GM12873 (cell line): ENCODE measurements around the gene SOX12.

Experiments used
- TF ChIP-seq, protein P1 (sequence below): IDR thresholded peaks from 2 replicates; pipeline ENCODE4 v1.5.1; 2012; ENCODE audit warnings: low read depth, mild to moderate bottlenecking, moderate library complexity, low read length, control low read depth; ENCODE audit not compliant: insufficient read depth; ENCODE audit errors: missing control alignments

The SOX12 gene

DNA sequence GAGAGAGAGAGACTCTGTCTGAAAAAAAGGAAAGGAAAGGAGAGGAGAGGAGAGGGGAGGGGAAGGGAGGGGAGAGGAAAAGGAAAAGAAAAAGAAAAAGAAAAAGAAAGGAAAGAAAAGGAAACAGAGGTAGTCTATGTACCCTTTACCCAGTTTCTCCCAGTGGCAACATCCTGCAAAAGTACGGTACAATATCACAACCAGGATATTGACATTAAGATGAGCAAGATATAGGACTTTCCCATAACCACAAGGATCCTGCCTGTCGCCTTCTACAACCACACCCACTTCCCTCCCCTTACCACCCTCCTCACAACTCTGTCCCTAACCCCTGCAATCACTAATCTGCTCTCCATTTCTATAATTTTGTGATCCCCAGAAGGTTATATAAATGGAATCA, 38.8 kb upstream of the SOX12 start:
- TF ChIP-seq, protein P1, sequence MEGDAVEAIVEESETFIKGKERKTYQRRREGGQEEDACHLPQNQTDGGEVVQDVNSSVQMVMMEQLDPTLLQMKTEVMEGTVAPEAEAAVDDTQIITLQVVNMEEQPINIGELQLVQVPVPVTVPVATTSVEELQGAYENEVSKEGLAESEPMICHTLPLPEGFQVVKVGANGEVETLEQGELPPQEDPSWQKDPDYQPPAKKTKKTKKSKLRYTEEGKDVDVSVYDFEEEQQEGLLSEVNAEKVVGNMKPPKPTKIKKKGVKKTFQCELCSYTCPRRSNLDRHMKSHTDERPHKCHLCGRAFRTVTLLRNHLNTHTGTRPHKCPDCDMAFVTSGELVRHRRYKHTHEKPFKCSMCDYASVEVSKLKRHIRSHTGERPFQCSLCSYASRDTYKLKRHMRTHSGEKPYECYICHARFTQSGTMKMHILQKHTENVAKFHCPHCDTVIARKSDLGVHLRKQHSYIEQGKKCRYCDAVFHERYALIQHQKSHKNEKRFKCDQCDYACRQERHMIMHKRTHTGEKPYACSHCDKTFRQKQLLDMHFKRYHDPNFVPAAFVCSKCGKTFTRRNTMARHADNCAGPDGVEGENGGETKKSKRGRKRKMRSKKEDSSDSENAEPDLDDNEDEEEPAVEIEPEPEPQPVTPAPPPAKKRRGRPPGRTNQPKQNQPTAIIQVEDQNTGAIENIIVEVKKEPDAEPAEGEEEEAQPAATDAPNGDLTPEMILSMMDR = no peak

DNA sequence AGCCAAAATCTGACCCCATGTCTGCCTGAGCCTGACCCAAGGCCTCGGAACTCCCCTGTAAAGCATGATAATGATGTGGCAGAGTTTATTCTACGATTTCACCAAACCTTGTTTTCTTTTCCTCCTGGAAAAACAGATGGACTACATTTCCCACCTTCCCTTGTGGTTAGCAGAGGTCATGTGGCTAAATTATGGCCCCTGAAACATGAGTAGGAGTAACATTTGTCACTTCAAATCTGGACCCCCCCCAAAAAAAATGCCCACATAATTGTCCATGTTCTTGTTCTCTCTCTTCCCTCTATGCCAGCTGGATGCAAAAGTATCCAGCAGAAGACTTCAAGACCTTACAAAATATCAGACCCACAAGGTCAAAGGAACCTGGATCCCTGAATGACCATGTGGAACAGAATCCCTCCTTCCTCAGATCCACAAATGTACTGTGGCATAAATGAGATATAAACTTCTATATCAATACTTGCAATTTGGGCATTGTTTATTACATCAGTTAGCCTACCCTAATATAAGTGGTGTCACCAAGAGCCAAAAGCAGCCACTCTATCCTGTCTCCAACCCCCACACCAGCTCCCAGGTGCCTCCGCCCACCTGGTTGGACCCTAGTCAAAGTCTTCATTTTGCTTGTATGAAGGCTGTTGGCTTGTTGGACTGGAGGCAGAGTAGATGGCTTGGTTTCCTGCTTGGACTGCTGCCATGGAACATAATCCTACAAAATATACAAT, 36.2 kb upstream of the SOX12 start:
- TF ChIP-seq, protein P1 = no peak

DNA sequence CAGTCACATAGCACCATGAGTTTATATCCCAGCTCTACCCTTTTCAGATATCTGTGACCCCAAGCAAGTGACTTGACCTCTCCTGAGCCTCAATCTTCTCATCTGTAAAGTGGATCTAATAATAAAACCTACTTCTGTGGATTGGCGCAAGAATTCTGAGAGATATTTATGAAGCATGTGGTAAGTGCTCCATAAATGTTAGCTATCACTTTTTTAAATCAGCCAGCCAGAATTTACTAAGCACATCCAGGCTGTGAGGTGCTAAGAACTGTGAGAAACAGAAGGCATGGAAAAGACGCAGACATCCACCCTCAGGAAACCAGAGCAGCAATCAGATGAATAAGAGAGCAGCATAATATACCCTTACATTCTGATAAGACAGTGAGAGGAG, 35.7 kb upstream of the SOX12 start:
- TF ChIP-seq, protein P1 = no peak

DNA sequence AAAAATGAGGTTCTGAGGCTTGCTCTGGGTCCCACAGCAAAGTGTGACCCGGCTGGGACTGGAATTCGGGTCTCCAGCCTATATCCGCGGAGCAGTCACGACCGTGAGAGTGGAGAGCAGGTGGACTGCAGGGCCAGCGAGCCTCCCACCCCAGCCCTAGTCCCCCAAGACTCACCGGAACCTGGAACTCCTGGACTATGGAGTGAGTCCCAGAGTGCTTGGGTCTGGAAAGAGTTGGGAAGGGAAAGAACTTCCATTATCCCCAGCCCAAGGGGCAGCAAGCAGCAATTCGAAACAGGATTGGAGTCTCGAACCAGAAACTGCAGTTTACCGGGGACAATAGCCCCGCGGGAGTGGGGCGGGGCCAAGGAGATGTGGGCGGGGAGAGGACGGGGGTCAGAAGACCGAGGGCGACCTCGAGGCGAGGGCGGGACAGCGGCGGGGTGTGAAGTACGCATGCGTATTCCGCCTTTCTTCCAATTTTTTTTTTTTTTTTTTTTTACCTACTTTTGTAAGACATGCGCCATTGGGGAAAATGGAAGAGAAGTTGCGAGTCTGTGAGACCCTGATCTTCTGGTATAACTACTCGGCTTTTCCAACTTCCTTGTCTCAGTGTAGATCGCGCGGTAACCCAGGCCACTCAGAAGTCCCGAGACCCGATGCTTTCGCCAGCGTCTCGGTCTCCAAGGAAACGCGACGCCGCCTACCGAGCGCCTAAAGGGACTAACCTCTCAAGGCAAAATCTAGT, 35.1 kb upstream of the SOX12 start, which contains the start of gene C20orf96:
TSS of gene C20orf96 (minus strand) at position 667 of the 748 bp plus-strand sequence. CDS start at position 527, 140 bp downstream.
- TF ChIP-seq, protein P1 = peak; percentile 54

DNA sequence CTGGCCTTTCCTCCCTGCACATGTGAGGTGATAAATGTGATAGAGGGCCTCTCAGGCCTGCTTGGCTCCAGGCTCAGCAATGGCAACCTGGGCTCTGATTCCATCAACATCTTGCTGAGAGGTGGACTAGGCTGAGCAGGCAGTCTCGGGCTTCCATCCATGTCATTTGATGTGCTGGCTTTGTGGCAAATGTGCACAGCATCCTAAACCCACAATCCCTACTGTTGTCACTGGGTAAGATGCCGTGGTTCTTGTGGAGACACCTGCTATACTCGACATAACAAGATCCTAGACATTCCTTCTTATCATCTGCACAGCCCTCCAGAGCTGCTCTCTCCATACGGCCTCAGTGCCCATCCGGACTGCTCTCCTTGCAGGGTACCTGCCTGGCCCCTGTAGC, 30.8 kb upstream of the SOX12 start:
- TF ChIP-seq, protein P1 = no peak

DNA sequence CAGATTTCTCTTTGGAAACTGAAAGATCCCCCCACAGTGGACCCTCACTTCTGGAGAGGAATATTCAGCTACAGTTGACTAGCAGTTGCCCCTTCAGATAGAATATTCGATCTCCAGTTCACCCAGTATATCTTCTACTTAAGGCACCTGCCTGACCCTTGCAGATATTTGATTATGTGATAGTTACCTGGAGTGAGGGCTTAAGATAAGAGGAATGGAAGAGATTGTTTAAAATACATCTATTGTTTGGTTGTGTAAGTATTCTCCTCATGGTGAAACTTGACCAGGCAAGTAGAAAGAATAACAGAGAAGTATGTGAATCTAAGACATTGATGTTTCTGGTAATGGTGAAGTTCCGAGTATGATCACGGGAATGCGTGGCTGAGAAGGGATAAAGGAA, 29.5 kb upstream of the SOX12 start:
- TF ChIP-seq, protein P1 = no peak
